H9 (cell line): Measurements from ENCODE around the gene TBC1D2. TPM values are rescaled to one million over a fixed set of nuclear protein-coding genes. Genes with fewer than 3 reads are reported as not detected.
A peak's percentile ranks its signal among the peaks of the same experiment; 100 is the strongest.

Experiments
- DNase-seq: peaks from one replicate; pipeline ENCODE4 v3.0.0-alpha.2; 2017
- H2AFZ ChIP-seq: one replicate; pipeline ENCODE4 v1.6.1; 2013; ENCODE audit warnings: mild to moderate bottlenecking, low read length, control low read depth, moderate library complexity
- H2AK5ac ChIP-seq: 2 replicates; pipeline ENCODE4 v1.6.1; 2013; ENCODE audit warnings: low read length, control low read depth, mixed read lengths; ENCODE audit not compliant: insufficient read length
- H2BK120ac ChIP-seq: one replicate; pipeline ENCODE4 v1.6.1; 2013; ENCODE audit warnings: low read depth, mild to moderate bottlenecking, low read length, control low read depth, inconsistent platforms; ENCODE audit not compliant: poor library complexity, severe bottlenecking
- H2BK12ac ChIP-seq: 2 replicates; pipeline ENCODE4 v1.6.1; 2013; ENCODE audit warnings: low read length, control low read depth, mixed read lengths, low read depth; ENCODE audit not compliant: insufficient read length
- H2BK15ac ChIP-seq: 2 replicates; pipeline ENCODE4 v1.6.1; 2013; ENCODE audit warnings: low read depth, low read length, control low read depth
- H2BK20ac ChIP-seq: one replicate; pipeline ENCODE4 v1.6.1; 2013; ENCODE audit warnings: low read depth, mild to moderate bottlenecking, low read length, control low read depth, inconsistent platforms; ENCODE audit not compliant: poor library complexity, severe bottlenecking
- H2BK5ac ChIP-seq: 2 replicates; pipeline ENCODE4 v1.6.1; 2013; ENCODE audit warnings: low read length, control low read depth, mixed read lengths; ENCODE audit not compliant: insufficient read length
- H3K14ac ChIP-seq: 2 replicates; pipeline ENCODE4 v1.6.1; 2013; ENCODE audit warnings: low read length, control low read depth; ENCODE audit not compliant: insufficient read depth
- H3K18ac ChIP-seq: 2 replicates; pipeline ENCODE4 v1.6.1; 2013; ENCODE audit warnings: low read depth, mild to moderate bottlenecking, mixed read lengths, low read length, control low read depth; ENCODE audit not compliant: insufficient read length
- H3K23ac ChIP-seq: 2 replicates; pipeline ENCODE4 v1.6.1; 2013; ENCODE audit warnings: low read length, control low read depth, mixed read lengths, low read depth; ENCODE audit not compliant: insufficient read length
- H3K23me2 ChIP-seq: 2 replicates; pipeline ENCODE4 v1.6.1; 2013; ENCODE audit warnings: low read depth, mild to moderate bottlenecking, mixed read lengths, low read length, control low read depth; ENCODE audit not compliant: insufficient read length, poor library complexity, severe bottlenecking
- H3K27ac ChIP-seq: 2 replicates; pipeline ENCODE4 v1.5.1; 2013; ENCODE audit warnings: low read length, control low read depth, mixed read lengths, low read depth; ENCODE audit not compliant: insufficient read length
- H3K27me3 ChIP-seq: 2 replicates; pipeline ENCODE4 v1.6.1; 2013; ENCODE audit warnings: low read length, control low read depth, inconsistent platforms; ENCODE audit not compliant: insufficient read depth
- H3K4ac ChIP-seq: 2 replicates; pipeline ENCODE4 v1.6.1; 2013; ENCODE audit warnings: low read depth, mild to moderate bottlenecking, control low read depth, inconsistent platforms, low read length, moderate library complexity
- H3K4me1 ChIP-seq: 2 replicates; pipeline ENCODE4 v1.6.1; 2013; ENCODE audit warnings: low read length, control low read depth, inconsistent platforms; ENCODE audit not compliant: insufficient read depth
- H3K4me2 ChIP-seq: 2 replicates; pipeline ENCODE4 v1.6.1; 2013; ENCODE audit warnings: low read length, control low read depth, mixed read lengths; ENCODE audit not compliant: insufficient read length, insufficient read depth
- H3K56ac ChIP-seq: 2 replicates; pipeline ENCODE4 v1.6.1; 2013; ENCODE audit warnings: low read depth, mild to moderate bottlenecking, mixed read lengths, low read length, control low read depth; ENCODE audit not compliant: insufficient read length
- H3K79me1 ChIP-seq: 2 replicates; pipeline ENCODE4 v1.6.1; 2013; ENCODE audit warnings: low read depth, mild to moderate bottlenecking, moderate library complexity, low read length, control low read depth, inconsistent platforms; ENCODE audit not compliant: insufficient read depth, poor library complexity, severe bottlenecking
- H3K79me2 ChIP-seq: 2 replicates; pipeline ENCODE4 v1.6.1; 2013; ENCODE audit warnings: low read length, control low read depth, inconsistent platforms; ENCODE audit not compliant: insufficient read depth
- H3K9ac ChIP-seq: 2 replicates; pipeline ENCODE4 v1.6.1; 2013; ENCODE audit warnings: low read length, control low read depth, mixed read lengths; ENCODE audit not compliant: insufficient read length; ENCODE audit errors: extremely low read depth
- H3K9me3 ChIP-seq: one replicate; pipeline ENCODE4 v1.6.1; 2013; ENCODE audit warnings: low read depth, low read length, inconsistent platforms; ENCODE audit not compliant: control insufficient read depth
- H3T11ph ChIP-seq: one replicate; pipeline ENCODE4 v1.6.1; 2013; ENCODE audit warnings: mild to moderate bottlenecking, low read length, control low read depth, inconsistent platforms
- H4K20me1 ChIP-seq: one replicate; pipeline ENCODE4 v1.6.1; 2013; ENCODE audit not compliant: control insufficient read depth, insufficient read length, insufficient read depth
- H4K5ac ChIP-seq: 2 replicates; pipeline ENCODE4 v1.6.1; 2013; ENCODE audit warnings: low read depth, mild to moderate bottlenecking, mixed read lengths, low read length, control low read depth; ENCODE audit not compliant: insufficient read length
- H4K8ac ChIP-seq: replicated peaks from 2 replicates; pipeline ENCODE4 v1.6.1; 2013; ENCODE audit warnings: low read length, control low read depth, mixed read lengths, low read depth; ENCODE audit not compliant: insufficient read length
- H4K91ac ChIP-seq: 2 replicates; pipeline ENCODE4 v1.6.1; 2013; ENCODE audit warnings: low read depth, mild to moderate bottlenecking, moderate library complexity, mixed read lengths, low read length, control low read depth; ENCODE audit not compliant: insufficient read length
- H3K27ac Mint-ChIP-seq, 3 experiments: 2 replicates in 2 of 3; 3 replicates in 1 of 3; pipeline ENCODE4 v1.8.0; 2020 to 2021; ENCODE audit warnings: mixed read lengths in 3 of 3, mild to moderate bottlenecking in 1 of 3, moderate library complexity in 1 of 3
- H3K27me3 Mint-ChIP-seq: 2 replicates; pipeline ENCODE4 v1.8.0; 2021; ENCODE audit warnings: low read depth, mild to moderate bottlenecking, moderate library complexity, mixed read lengths
- H3K36me3 Mint-ChIP-seq, 3 experiments: 2 replicates in 2 of 3; 3 replicates in 1 of 3; pipeline ENCODE4 v1.8.0; 2020 to 2021; ENCODE audit warnings: low read depth in 3 of 3, mixed read lengths in 3 of 3; ENCODE audit not compliant: insufficient read depth in 1 of 3
- H3K4me1 Mint-ChIP-seq, 2 experiments: 2 replicates each; pipeline ENCODE4 v1.8.0; 2020; ENCODE audit warnings: mixed read lengths in 2 of 2
- H3K4me3 Mint-ChIP-seq, 2 experiments: 2 replicates in 1 of 2; 3 replicates in 1 of 2; pipeline ENCODE4 v1.8.0; 2020 to 2021; ENCODE audit warnings: mild to moderate bottlenecking in 2 of 2, mixed read lengths in 2 of 2, moderate library complexity in 1 of 2
- H3K9me3 Mint-ChIP-seq, 2 experiments: 2 replicates in 1 of 2; 3 replicates in 1 of 2; pipeline ENCODE4 v1.8.0; 2020; ENCODE audit warnings: mild to moderate bottlenecking in 2 of 2, mixed read lengths in 2 of 2, moderate library complexity in 1 of 2
- WGBS: extraction: QIAGEN DNeasy Blood & Tissue Kit; methylation state at CpG from one replicate; pipeline ENCODE4 v1.1.7; 2013; ENCODE audit warnings: missing lambda C conversion rate, low lambda C conversion rate, mixed read lengths; ENCODE audit not compliant: insufficient read length; ENCODE audit errors: extremely low coverage; 5-methylcytosine and 5-hydroxymethylcytosine counted together
- total RNA-seq: library from RNA; stranded (reverse); gene quantifications from 2 replicates; pipeline ENCODE4 v1.2.1, GENCODE V29; 2021
- TF ChIP-seq, protein P1 (sequence below): fragments of 200-600 bp; sonication (generic); conservative IDR thresholded peaks from 3 replicates; pipeline ENCODE4 v1.8.0; 2021; ENCODE audit warnings: antibody characterized with exemption, mild to moderate bottlenecking

The TBC1D2 gene
- total RNA-seq, 1 experiment from 2014 or later = 2.9 TPM

DNA sequence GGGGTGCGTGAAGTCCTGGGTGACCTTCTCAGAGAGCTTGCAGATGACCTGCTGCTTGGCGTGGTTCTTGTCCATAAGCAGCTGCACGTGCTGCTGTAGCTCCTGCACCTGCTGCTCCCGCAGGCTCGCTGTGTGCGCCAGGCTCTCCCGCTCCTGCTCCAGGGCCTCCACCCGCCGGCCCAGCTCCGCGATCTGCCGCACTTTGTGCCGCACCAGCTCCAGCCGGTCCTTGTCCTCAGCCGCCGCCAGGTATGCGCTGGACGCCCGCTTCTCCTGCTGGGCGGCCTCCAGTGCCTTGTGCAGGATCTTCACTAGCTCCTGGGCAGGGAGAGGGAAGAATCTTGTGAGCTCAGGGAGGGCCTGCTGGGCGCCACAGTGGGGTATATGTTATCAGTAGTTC, 34.5 kb downstream of the TBC1D2 start:
- Histone ChIP-seq H2BK5ac (no peak overlapping the region), H3K79me2 (no peaks in the 10 kb centered on the region), H3K56ac (no peak overlapping the region), H2BK20ac (no peak overlapping the region), H3K4me1 (peaks cover 13% of the 10 kb centered on the region), H3K27me3 (no peaks in the 10 kb centered on the region), H2BK120ac (no peak overlapping the region), H4K5ac (no peak overlapping the region), H3T11ph (no peak overlapping the region), H3K9me3 (no peaks in the 10 kb centered on the region), H3K18ac (peak overlapping the region; percentile 51), H4K20me1 (no peaks in the 10 kb centered on the region), H3K23ac (no peak overlapping the region), H2AFZ (no peak overlapping the region), H3K27ac (no peak overlapping the region), H3K4me2 (no peak overlapping the region), H3K9ac (no peak overlapping the region), H2AK5ac (no peak overlapping the region), H3K23me2 (no peaks in the 10 kb centered on the region), H2BK15ac (no peak overlapping the region), H3K79me1 (no peaks in the 10 kb centered on the region), H3K14ac (peak overlapping the region; percentile 6; the same call in 1 of the 2 replicates), H4K91ac (no peak overlapping the region), H4K8ac (no peak overlapping the region), H3K4ac (no peak overlapping the region), H2BK12ac (no peak overlapping the region)
- H3K4me3 Mint-ChIP-seq = no peak overlapping the region
- no peaks in the 10 kb centered on the region for H3K27me3 Mint-ChIP-seq
- no peak for DNase-seq
- no peaks in the 10 kb centered on the region; a peak in 1 of 5 replicates for H3K9me3 Mint-ChIP-seq
- no CpG with 5 or more reads among the region's 21 CpGs for WGBS
- H3K27ac Mint-ChIP-seq = no peak overlapping the region
- peaks cover 35 to 36% of the 10 kb centered on the region in 2 experiments for H3K4me1 Mint-ChIP-seq
- TF ChIP-seq, protein P1, sequence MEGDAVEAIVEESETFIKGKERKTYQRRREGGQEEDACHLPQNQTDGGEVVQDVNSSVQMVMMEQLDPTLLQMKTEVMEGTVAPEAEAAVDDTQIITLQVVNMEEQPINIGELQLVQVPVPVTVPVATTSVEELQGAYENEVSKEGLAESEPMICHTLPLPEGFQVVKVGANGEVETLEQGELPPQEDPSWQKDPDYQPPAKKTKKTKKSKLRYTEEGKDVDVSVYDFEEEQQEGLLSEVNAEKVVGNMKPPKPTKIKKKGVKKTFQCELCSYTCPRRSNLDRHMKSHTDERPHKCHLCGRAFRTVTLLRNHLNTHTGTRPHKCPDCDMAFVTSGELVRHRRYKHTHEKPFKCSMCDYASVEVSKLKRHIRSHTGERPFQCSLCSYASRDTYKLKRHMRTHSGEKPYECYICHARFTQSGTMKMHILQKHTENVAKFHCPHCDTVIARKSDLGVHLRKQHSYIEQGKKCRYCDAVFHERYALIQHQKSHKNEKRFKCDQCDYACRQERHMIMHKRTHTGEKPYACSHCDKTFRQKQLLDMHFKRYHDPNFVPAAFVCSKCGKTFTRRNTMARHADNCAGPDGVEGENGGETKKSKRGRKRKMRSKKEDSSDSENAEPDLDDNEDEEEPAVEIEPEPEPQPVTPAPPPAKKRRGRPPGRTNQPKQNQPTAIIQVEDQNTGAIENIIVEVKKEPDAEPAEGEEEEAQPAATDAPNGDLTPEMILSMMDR = no peak
- peaks cover 0 to 12% (median 0%) of the 10 kb centered on the region in 3 experiments; a peak in 5 of 7 replicates for H3K36me3 Mint-ChIP-seq
